Mammary epithelial cell (primary cell): Measurements from ENCODE around the gene CAMK2B.

Experiments used
- CTCF ChIP-seq, 2 donors: IDR thresholded peaks in 1 of 2; conservative IDR thresholded peaks in 1 of 2; 2 replicates each; pipeline ENCODE4 v1.5.1; 2011 to 2012; ENCODE audit warnings: inconsistent platforms in 2 of 2, low read length in 2 of 2, mild to moderate bottlenecking in 2 of 2, control low read depth in 1 of 2, low read depth in 1 of 2; ENCODE audit not compliant: insufficient read depth in 1 of 2; ENCODE audit errors: extremely low read depth in 1 of 2
- EZH2 ChIP-seq: IDR thresholded peaks from 2 replicates; pipeline ENCODE4 v1.6.1; 2012; ENCODE audit warnings: low read length, inconsistent platforms, borderline replicate concordance

GRCh38 chr7:44335184-44335583 lies 9.8 kb upstream of the CAMK2B start:
- TF ChIP-seq CTCF (conservative IDR thresholded peaks at IDR 0.05 in 1 of 2, IDR thresholded peaks at IDR 0.05 in 1 of 2; ENCODE audit: extremely low read depth in 1 of 2, insufficient read depth in 1 of 2, low read depth in 1 of 2, low read length in 2 of 2) (no peak), EZH2 (no peak)
